Measurements from ENCODE around the gene GNA12. TPM values are rescaled to one million over a fixed set of nuclear protein-coding genes. Genes with fewer than 3 reads are reported as not detected.

GNA12 gene
- total and polyA plus RNA-seq, 4 donors: 3.7 to 19.0 (median 11.3) TPM

- 20% methylated on average over 12 of the region's 12 CpGs for WGBS
- TF ChIP-seq CTCF (IDR thresholded peaks at IDR 0.05; ENCODE audit: low read depth, low read length, missing input control): peak; percentile 76
- TF ChIP-seq RAD21 (IDR thresholded peaks at IDR 0.05): peak; percentile 85 to 91
- TF ChIP-seq RXRA (IDR thresholded peaks at IDR 0.05): no peak
- no peak for TF ChIP-seq GABPA (IDR thresholded peaks at IDR 0.05 in 1 of 2, conservative IDR thresholded peaks at IDR 0.05 in 1 of 2)
- no peak for TF ChIP-seq HNF4G (IDR thresholded peaks at IDR 0.05)
Observed at GRCh38 chr7:2886900-2887299, 42.8 kb upstream of the GNA12 start.

GRCh38 chr7:2886391-2886790 lies 42.3 kb upstream of the GNA12 start:
- Histone ChIP-seq H3K36me3 (ENCODE audit: control insufficient read depth in 4 of 4, insufficient read depth in 3 of 4, low read depth in 1 of 4, low read length in 3 of 4) (no peaks in the 10 kb centered on the region), H3K4me3 (ENCODE audit: low read depth in 1 of 3, low read length in 3 of 3) (no peak overlapping the region), H3K9me3 (ENCODE audit: control insufficient read depth in 4 of 4, low read length in 3 of 4) (no peaks in the 10 kb centered on the region), H3K4me1 (ENCODE audit: control insufficient read depth in 4 of 4, insufficient read depth in 4 of 4, low read length in 3 of 4) (no peaks in the 10 kb centered on the region), H3K27me3 (ENCODE audit: control insufficient read depth in 4 of 4, insufficient read depth in 4 of 4, low read length in 3 of 4) (no peaks in the 10 kb centered on the region), H3K9ac (ENCODE audit: low read depth in 1 of 2, low read length in 2 of 2) (no peak overlapping the region), H3K27ac (ENCODE audit: low read depth in 1 of 2, low read length in 2 of 2) (no peak overlapping the region)
- TF ChIP-seq FOXA2 (IDR thresholded peaks at IDR 0.05) (no peak), NR2F2 (IDR thresholded peaks at IDR 0.05) (no peak), ZBTB33 (IDR thresholded peaks at IDR 0.05) (no peak), CTCF (IDR thresholded peaks at IDR 0.05; ENCODE audit: low read depth, low read length, missing input control) (no peak), RXRA (IDR thresholded peaks at IDR 0.05) (no peak), REST (IDR thresholded peaks at IDR 0.05) (no peak), YY1 (IDR thresholded peaks at IDR 0.05) (no peak), HNF4A (conservative IDR thresholded peaks at IDR 0.05) (no peak), MAX (IDR thresholded peaks at IDR 0.05) (no peak), TAF1 (conservative IDR thresholded peaks at IDR 0.05) (no peak), JUND (IDR thresholded peaks at IDR 0.05) (no peak), EGR1 (IDR thresholded peaks at IDR 0.05; ENCODE audit: low read depth in 2 of 2) (no peak), HNF4G (IDR thresholded peaks at IDR 0.05) (no peak), FOXA1 (IDR thresholded peaks at IDR 0.05) (no peak)
- no peak for DNase-seq (ENCODE audit: low spot score)
- 33% methylated on average over 5 of the region's 5 CpGs for WGBS

More at GRCh38 chr7:2886900-2887299, 42.8 kb upstream of the GNA12 start:
- no peaks in the 10 kb centered on the region for H3K9me3 ChIP-seq (ENCODE audit: control insufficient read depth in 4 of 4, low read length in 3 of 4)
- peak; percentile 45 for DNase-seq (ENCODE audit: low spot score)
- peak overlapping the region in 1 of 2 donors; percentile 13 for H3K9ac ChIP-seq (ENCODE audit: low read depth in 1 of 2, low read length in 2 of 2)
- H3K27me3 ChIP-seq (ENCODE audit: control insufficient read depth in 4 of 4, insufficient read depth in 4 of 4, low read length in 3 of 4): no peaks in the 10 kb centered on the region
- no peaks in the 10 kb centered on the region for H3K36me3 ChIP-seq (ENCODE audit: control insufficient read depth in 4 of 4, insufficient read depth in 3 of 4, low read depth in 1 of 4, low read length in 3 of 4)
- no peak overlapping the region for H3K4me3 ChIP-seq (ENCODE audit: low read depth in 1 of 3, low read length in 3 of 3)
- H3K27ac ChIP-seq (ENCODE audit: low read depth in 1 of 2, low read length in 2 of 2): no peak overlapping the region
- H3K4me1 ChIP-seq (ENCODE audit: control insufficient read depth in 4 of 4, insufficient read depth in 4 of 4, low read length in 3 of 4): no peaks in the 10 kb centered on the region

Data from liver (tissue), 9 donors.